Colonic mucosa (tissue), 4 donors: ENCODE measurements around the gene IL22RA1. TPM values are rescaled to one million over a fixed set of nuclear protein-coding genes. Genes with fewer than 3 reads are reported as not detected.

Source experiments
- DNase-seq: peaks from one replicate; pipeline ENCODE4 v3.0.0-alpha.2; 2020
- H3K27ac ChIP-seq: fragments of 200-600 bp; one replicate; pipeline ENCODE4 v1.8.0; 2021
- H3K27me3 ChIP-seq: fragments of 200-600 bp; one replicate; pipeline ENCODE4 v1.8.0; 2021
- H3K36me3 ChIP-seq: fragments of 200-600 bp; one replicate; pipeline ENCODE4 v1.8.0; 2021
- H3K4me1 ChIP-seq: fragments of 200-600 bp; one replicate; pipeline ENCODE4 v1.8.0; 2021; ENCODE audit warnings: mild to moderate bottlenecking
- H3K4me3 ChIP-seq: fragments of 200-600 bp; one replicate; pipeline ENCODE4 v1.8.0; 2021
- H3K9ac ChIP-seq, 2 donors: one replicate each; pipeline ENCODE4 v1.7.0; 2013; ENCODE audit warnings: control low read depth in 2 of 2, low read depth in 2 of 2, low read length in 2 of 2
- H3K9me3 ChIP-seq: fragments of 200-600 bp; one replicate; pipeline ENCODE4 v1.8.0; 2021
- CTCF ChIP-seq: fragments of 200-600 bp; IDR thresholded peaks from one replicate; pipeline ENCODE4 v1.8.0; 2022; ENCODE audit warnings: antibody characterized with exemption, mild to moderate bottlenecking
- intact Hi-C: fragments of 100-400 bp; cut with DNase I; formaldehyde crosslinking; loops from one replicate; pipeline ENCODE4 v1.14.1; 2022
- total RNA-seq, 2 donors: library from RNA; stranded (reverse); fragmentation: NEBNext Ultra II Directional in 1 of 2; extraction: Animal tissue kit (Norgen Biotek cat#: 25700) in 1 of 2; gene quantifications; one replicate each; pipeline ENCODE4 v1.2.1, GENCODE V29; 2021
- donor health status: healthy.
- donor health status: DM: no; HTN: no; CAD: no.
- donor health status: DM: no; HTN: no; CAD: no.

The IL22RA1 gene
- 10 to 100 TPM; 15.5 to 17.3 TPM for total RNA-seq

GRCh38 chr1:24142546-24143534, at the start of gene IL22RA1:
TSS of gene IL22RA1 (minus strand) at chr1:24143140. CDS start at chr1:24143082, 58 bp downstream.
- intact Hi-C loops: no loop called here
- no peak for TF ChIP-seq CTCF
- peak; percentile 90 for DNase-seq
- Histone ChIP-seq H3K4me1 (peaks cover 5% of the 10 kb centered on the region), H3K9ac (peak within 1 kb of the TSS; percentile 66 to 84), H3K9me3 (no peaks in the 10 kb centered on the region), H3K27me3 (no peaks in the 10 kb centered on the region), H3K36me3 (no peaks in the 10 kb centered on the region), H3K27ac (peak within 1 kb of the TSS; percentile 52), H3K4me3 (peak within 1 kb of the TSS; percentile 45)

- Histone ChIP-seq H3K9me3 (no peaks in the 10 kb centered on the region), H3K27me3 (no peaks in the 10 kb centered on the region), H3K9ac (no peak overlapping the region), H3K36me3 (no peaks in the 10 kb centered on the region), H3K4me3 (no peak overlapping the region), H3K4me1 (no peaks in the 10 kb centered on the region), H3K27ac (peak overlapping the region; percentile 51)
- intact Hi-C loops: no loop called here
- TF ChIP-seq CTCF: no peak
- no peak for DNase-seq
Measured at GRCh38 chr1:24191860-24192259, 48.9 kb upstream of the IL22RA1 start.

DNA sequence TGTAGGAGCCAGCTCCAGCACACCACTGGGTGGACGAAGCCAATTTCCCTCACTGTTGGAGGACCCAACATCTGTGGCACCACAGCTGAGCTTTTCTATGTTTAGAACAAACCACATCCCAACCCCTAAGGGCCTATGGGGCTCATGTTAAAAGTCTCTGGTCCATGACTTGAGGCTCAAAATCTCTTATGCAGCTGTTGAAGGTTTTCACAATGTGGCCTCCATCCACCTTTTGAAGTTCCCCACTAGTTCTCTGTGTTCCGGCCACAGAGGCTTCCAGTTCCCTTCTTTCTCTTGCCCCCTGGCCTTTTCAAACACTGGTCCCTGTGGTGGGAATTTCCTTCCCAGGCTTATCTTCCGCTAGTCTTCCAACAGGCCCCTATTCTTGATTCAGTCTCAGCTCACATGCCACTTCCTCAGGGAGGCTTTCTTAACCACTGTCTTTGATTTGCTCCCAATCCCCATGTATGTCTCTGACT, 48.1 kb upstream of the IL22RA1 start:
- H3K9me3 ChIP-seq: no peaks in the 10 kb centered on the region

DNA sequence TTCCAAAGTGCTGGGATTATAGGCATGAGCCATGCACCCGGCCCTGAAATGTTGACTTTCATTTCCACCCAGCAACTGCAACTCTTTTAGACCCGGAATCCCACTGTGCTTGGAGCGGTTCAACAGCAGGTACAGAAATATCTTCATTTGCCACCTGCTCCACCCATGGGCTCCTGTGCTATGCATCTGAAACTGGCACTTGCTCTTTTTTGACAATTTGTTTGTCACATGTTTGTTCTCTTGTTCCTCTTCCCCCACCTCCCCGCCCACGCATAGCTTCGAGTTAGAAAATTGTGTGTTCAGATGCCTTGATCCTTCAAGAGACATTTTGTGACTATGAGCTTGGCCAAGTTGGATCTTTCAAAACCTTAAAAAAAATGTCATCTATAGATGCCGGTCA, 46.6 kb upstream of the IL22RA1 start:
- TF ChIP-seq CTCF: no peak
- Histone ChIP-seq H3K4me3 (no peak overlapping the region), H3K9me3 (no peaks in the 10 kb centered on the region), H3K36me3 (no peaks in the 10 kb centered on the region), H3K27me3 (no peaks in the 10 kb centered on the region), H3K9ac (no peak overlapping the region), H3K27ac (no peak overlapping the region), H3K4me1 (no peaks in the 10 kb centered on the region)
- no peak for DNase-seq
- intact Hi-C loops: no loop called here

More for the DNA sequence above, 48.1 kb upstream of the IL22RA1 start:
- Histone ChIP-seq H3K4me3 (no peak overlapping the region), H3K9ac (no peak overlapping the region), H3K36me3 (no peaks in the 10 kb centered on the region), H3K4me1 (no peaks in the 10 kb centered on the region), H3K27me3 (no peaks in the 10 kb centered on the region), H3K27ac (peak overlapping the region; percentile 51)
- TF ChIP-seq CTCF: no peak
- intact Hi-C loops: no loop called here
- no peak for DNase-seq

DNA sequence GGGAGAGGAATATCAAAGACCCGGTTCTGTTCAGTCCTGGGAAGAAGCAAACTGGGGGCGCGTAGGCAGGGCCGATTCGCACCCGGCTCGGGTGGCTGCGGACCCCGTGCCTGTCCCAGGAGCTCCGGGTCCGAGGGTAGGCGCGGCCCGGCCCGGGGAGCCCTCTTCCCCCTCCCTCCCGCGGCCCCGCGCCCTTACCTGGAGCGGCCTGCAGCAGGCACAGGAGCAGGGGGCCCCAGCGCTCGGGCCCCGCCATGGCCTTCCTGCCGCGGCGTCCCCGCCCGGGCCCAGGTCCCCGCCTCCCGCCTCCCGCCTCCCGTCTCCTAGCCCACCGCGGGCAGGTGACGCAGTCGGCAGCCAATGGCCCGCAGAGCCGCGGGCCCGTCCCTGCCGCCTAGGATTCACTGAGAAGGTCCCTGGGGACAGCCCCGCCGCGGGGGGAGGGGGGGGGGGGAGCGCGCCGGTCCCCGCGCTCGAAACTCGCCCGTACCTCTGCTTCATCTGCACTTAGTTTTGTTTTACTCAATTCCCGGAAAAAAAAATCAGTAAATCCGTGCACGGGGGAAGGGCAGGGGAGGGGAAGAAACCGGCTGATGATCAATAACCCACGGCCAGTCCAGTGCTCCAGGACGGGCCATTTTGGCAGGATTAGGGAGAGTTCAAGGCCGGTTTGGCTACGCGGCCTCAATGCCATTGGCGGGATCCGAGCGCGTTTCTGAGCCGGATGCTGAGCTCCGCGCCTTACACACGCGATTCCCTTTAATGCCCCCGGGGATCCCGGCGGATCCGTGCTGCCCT, 44.3 kb upstream of the IL22RA1 start, which contains the start of gene IFNLR1:
TSS of gene IFNLR1 (minus strand) at position 297 of the 798 bp plus-strand sequence. CDS start at position 256, 41 bp downstream.
- H3K4me1 ChIP-seq: no peaks in the 10 kb centered on the region
- no peak for TF ChIP-seq CTCF
- H3K27me3 ChIP-seq: no peaks in the 10 kb centered on the region
- peak within 1 kb of the TSS; percentile 77 to 87 for H3K9ac ChIP-seq
- peak; percentile 86 for DNase-seq
- peak within 1 kb of the TSS; percentile 41 for H3K4me3 ChIP-seq
- H3K36me3 ChIP-seq: no peaks in the 10 kb centered on the region
- no peaks in the 10 kb centered on the region for H3K9me3 ChIP-seq
- peak within 1 kb of the TSS; percentile 71 for H3K27ac ChIP-seq
- intact Hi-C loops: no loop called here
